K562 (cell line): ENCODE data around the gene PRRT2. TPM values are rescaled to one million over a fixed set of nuclear protein-coding genes. Genes with fewer than 3 reads are reported as not detected.

Experiments used
- ELK1 ChIP-seq: sonication (generic); formaldehyde crosslinking; IDR thresholded peaks from 2 replicates; pipeline ENCODE4 v1.8.1; 2022; ENCODE audit warnings: missing genetic modification reagents
- HNRNPLL ChIP-seq: fragments of 200-400 bp; formaldehyde crosslinking; IDR thresholded peaks from 2 replicates; pipeline ENCODE4 v1.6.1; 2017; ENCODE audit warnings: low read length, low read depth, mild to moderate bottlenecking; ENCODE audit not compliant: poor library complexity, severe bottlenecking
- NR2F6 ChIP-seq: fragments of 450-650 bp; formaldehyde crosslinking; IDR thresholded peaks from 2 replicates; pipeline ENCODE4 v1.4.0; 2020; ENCODE audit warnings: mild to moderate bottlenecking
- PML ChIP-seq: IDR thresholded peaks from 2 replicates; pipeline ENCODE4 v1.6.1; 2012; ENCODE audit warnings: low read length, inconsistent platforms
- REST ChIP-seq, 2 experiments: fragments of 450-650 bp; formaldehyde crosslinking in 1 of 2; IDR thresholded peaks; 2 replicates each; pipeline versions ENCODE4 v1.4.0 to v1.6.1; 2014 to 2020; ENCODE audit warnings: mild to moderate bottlenecking in 2 of 2, borderline replicate concordance in 1 of 2, low read depth in 1 of 2
- TOE1 ChIP-seq, 2 experiments: fragments of 450-650 bp in 1 of 2; sonication (generic) in 1 of 2; formaldehyde crosslinking in 1 of 2; IDR thresholded peaks; 2 replicates each; pipeline versions ENCODE4 v1.7.1 to v1.8.0; 2016 to 2022; ENCODE audit warnings: borderline replicate concordance in 2 of 2, mild to moderate bottlenecking in 2 of 2, antibody characterized with exemption in 1 of 2, inconsistent platforms in 1 of 2, low read depth in 1 of 2, missing genetic modification reagents in 1 of 2, moderate library complexity in 1 of 2
- ZBTB11 ChIP-seq, 3 experiments: fragments of 200-800 bp in 1 of 3; fragments of 250-450 bp in 1 of 3; fragments of 450-650 bp in 1 of 3; sonication (Bioruptor Pico) in 1 of 3; sonication (Bioruptor generic) in 1 of 3; formaldehyde crosslinking in 1 of 3; IDR thresholded peaks; 2 replicates each; pipeline versions ENCODE4 v1.6.1 to v1.8.0; 2016 to 2022; ENCODE audit warnings: mild to moderate bottlenecking in 2 of 3, missing genetic modification characterization in 2 of 3, missing compliant biosample characterization in 1 of 3, moderate library complexity in 1 of 3
- ZBTB17 ChIP-seq: fragments of 450-650 bp; formaldehyde crosslinking; IDR thresholded peaks from 2 replicates; pipeline ENCODE4 v1.4.0; 2020; ENCODE audit warnings: mild to moderate bottlenecking
- ZFP30 ChIP-seq: fragments of 250-450 bp; sonication (Bioruptor Pico); IDR thresholded peaks from 2 replicates; pipeline ENCODE4 v1.8.0; 2022; ENCODE audit warnings: moderate library complexity, mild to moderate bottlenecking, inconsistent platforms, borderline replicate concordance
- ZNF12 ChIP-seq: sonication (generic); formaldehyde crosslinking; IDR thresholded peaks from 2 replicates; pipeline ENCODE4 v1.4.0; 2020; ENCODE audit warnings: mild to moderate bottlenecking, missing genetic modification reagents
- ZSCAN29 ChIP-seq: fragments of 450-650 bp; IDR thresholded peaks from 2 replicates; pipeline ENCODE4 v1.6.1; 2017
- polyA plus RNA-seq, 8 experiments: library from polyadenylated mRNA; depleted of rRNA in 4 of 8; stranded (reverse) in 5 of 8; unstranded in 3 of 8; fragments of >200 nt; fragmentation: Nextera tagmentation in 2 of 8; fragmentation: Illumina TruSeq in 1 of 8; extraction: Ambion mirVana in 2 of 8; extraction: Trizol in 1 of 8; gene quantifications; 2 replicates each; pipeline versions ENCODE4 v1.2.1 to v1.2.3, GENCODE V29; 2011 to 2014; ENCODE audit warnings: inconsistent platforms in 1 of 8, missing spikeins in 1 of 8
- total RNA-seq, 7 experiments: library from RNA; depleted of rRNA in 6 of 7; stranded (reverse); fragments of >200 nt in 6 of 7; fragmentation: Illumina TruSeq in 2 of 7; extraction: Trizol in 2 of 7; gene quantifications; 2 replicates each; pipeline versions ENCODE4 v1.2.1 to v1.2.3, GENCODE V29; 2011 to 2021; ENCODE audit warnings: low replicate concordance in 1 of 7

Gene PRRT2
- total and polyA plus RNA-seq, 9 of the 15 experiments (the other 6 are each of a cell fraction or from before 2014, with no cell fraction given) = 0.11 to 1.0 (median 0.42) TPM; not detected in 2

GRCh38 chr16:29807426-29808218 lies 4.4 kb upstream of the PRRT2 start (continued):
- peak; percentile 52; the same call in 1 of the 2 replicates for TF ChIP-seq REST (IDR thresholded peaks at IDR 0.05; ENCODE audit: borderline replicate concordance)
- peak; percentile 70; the same call in 1 of the 2 replicates for TF ChIP-seq REST (CRISPR knock-in tag; IDR thresholded peaks at IDR 0.05; ENCODE audit: low read depth)
- peak; percentile 21; the same call in 1 of the 2 replicates for TF ChIP-seq ZNF12 (CRISPR knock-in tag)
- no peak for TF ChIP-seq ZBTB11 (CRISPR knock-in tag; IDR thresholded peaks at IDR 0.05)
- TF ChIP-seq HNRNPLL = peak; percentile 97
- no peak for TF ChIP-seq ZSCAN29
- no peak for TF ChIP-seq ELK1 (CRISPR knock-in tag)
- TF ChIP-seq PML = no peak
- TF ChIP-seq TOE1 (IDR thresholded peaks at IDR 0.05; ENCODE audit: borderline replicate concordance) = peak; percentile 56; the same call in 1 of the 2 replicates
- TF ChIP-seq TOE1 (CRISPR knock-in tag; IDR thresholded peaks at IDR 0.05; ENCODE audit: borderline replicate concordance, low read depth) = peak; percentile 85; the same call in 1 of the 2 replicates
- no peak for TF ChIP-seq NR2F6 (CRISPR knock-in tag)
- TF ChIP-seq ZFP30 (CRISPR knock-in tag) = no peak
- 0 out of 2 replicates have a peak, but pooled peaks have one; percentile 39 for TF ChIP-seq ZBTB17 (CRISPR knock-in tag)
